Medulla oblongata (tissue), 1 donor: ENCODE measurements around the gene NSMF.

Source experiments
- DNase-seq: peaks from one replicate; pipeline ENCODE4 v3.0.0-alpha.2; 2015; ENCODE audit errors: extremely low spot score

The NSMF gene

GRCh38 chr9:137433349-137433915, 25.7 kb downstream of the NSMF start:
- no peak for DNase-seq

GRCh38 chr9:137432687-137433348, 26.3 kb downstream of the NSMF start:
- no peak for DNase-seq

GRCh38 chr9:137431416-137431931, 27.7 kb downstream of the NSMF start:
- DNase-seq: no peak

- DNase-seq: no peak
Measured at GRCh38 chr9:137430723-137431415, 28.3 kb downstream of the NSMF start.

GRCh38 chr9:137429974-137430722, 29.0 kb downstream of the NSMF start:
- DNase-seq: no peak

- no peak for DNase-seq
Measured at GRCh38 chr9:137429546-137429890, 29.6 kb downstream of the NSMF start.

- DNase-seq: no peak
Measured at GRCh38 chr9:137428841-137429545, 30.1 kb downstream of the NSMF start.

GRCh38 chr9:137428311-137428630, 30.9 kb downstream of the NSMF start:
- DNase-seq: no peak

- DNase-seq: no peak
Measured at GRCh38 chr9:137427454-137428310, 31.5 kb downstream of the NSMF start.

GRCh38 chr9:137426018-137426681, 33.0 kb downstream of the NSMF start:
- DNase-seq: no peak

- no peak for DNase-seq
Measured at GRCh38 chr9:137423514-137424291, 35.4 kb downstream of the NSMF start.

GRCh38 chr9:137422604-137423513, 36.3 kb downstream of the NSMF start, which contains the start of the genes EXD3 and NOXA1:
Gene EXD3, minus strand, starts transcription at chr9:137423162. Its CDS starts 27,805 bp downstream, at chr9:137395357.
Gene NOXA1, plus strand, starts transcription at chr9:137423393. Its CDS starts 137 bp downstream, at chr9:137423530.
- DNase-seq: peak; percentile 95

GRCh38 chr9:137421838-137422603, 37.1 kb downstream of the NSMF start:
- no peak for DNase-seq

- no peak for DNase-seq
Measured at GRCh38 chr9:137417161-137418021, 41.7 kb downstream of the NSMF start.

- no peak for DNase-seq
Measured at GRCh38 chr9:137416563-137417151, 42.5 kb downstream of the NSMF start.

GRCh38 chr9:137416006-137416562, 43.0 kb downstream of the NSMF start:
- DNase-seq: no peak
